H1 (cell line): ENCODE measurements around the gene SLC13A5. TPM values are rescaled to one million over a fixed set of nuclear protein-coding genes. Genes with fewer than 3 reads are reported as not detected.

ENCODE experiments used
- JUN ChIP-seq: IDR thresholded peaks from 2 replicates; pipeline ENCODE4 v1.6.1; 2011; ENCODE audit warnings: low read depth, mild to moderate bottlenecking, improper control_type of control experiment, low read length
- NRF1 ChIP-seq: IDR thresholded peaks from 2 replicates; pipeline ENCODE4 v1.6.1; 2011; ENCODE audit warnings: mild to moderate bottlenecking, low read depth, low read length, improper control_type of control experiment
- polyA plus RNA-seq, 7 experiments: library from polyadenylated mRNA; depleted of rRNA in 3 of 7; stranded (reverse) in 5 of 7; unstranded in 2 of 7; fragments of >200 nt in 5 of 7; fragments of 200-250 nt in 2 of 7; gene quantifications; 1 replicate in 5 of 7; 2 replicates in 1 of 7; 4 replicates in 1 of 7; pipeline versions ENCODE4 v1.2.1 to v1.2.3, GENCODE V29; 2011 to 2013; ENCODE audit warnings: missing spikeins in 2 of 7, mixed read lengths in 2 of 7
- total RNA-seq: library from RNA; stranded (reverse); fragmentation: NEBNext Ultra II Directional; extraction: Animal tissue kit (Norgen Biotek cat#: 25700); gene quantifications from 2 replicates; pipeline ENCODE4 v1.2.1, GENCODE V29; 2021
- TF ChIP-seq, protein P1 (sequence below): fragments of 300-600 bp; sonication (generic); IDR thresholded peaks from 2 replicates; pipeline ENCODE4 v1.7.1; 2012; ENCODE audit warnings: low read length, moderate library complexity, mild to moderate bottlenecking, inconsistent platforms; ENCODE audit not compliant: insufficient replicate concordance

Gene SLC13A5
- total and polyA plus RNA-seq, 2 of the 8 experiments (the other 6 are each of a cell fraction or from before 2014, with no cell fraction given): 2.1 to 2.6 TPM

GRCh38 chr17:6681176-6681575, 32.0 kb downstream of the SLC13A5 start (continued):
- TF ChIP-seq, protein P1, sequence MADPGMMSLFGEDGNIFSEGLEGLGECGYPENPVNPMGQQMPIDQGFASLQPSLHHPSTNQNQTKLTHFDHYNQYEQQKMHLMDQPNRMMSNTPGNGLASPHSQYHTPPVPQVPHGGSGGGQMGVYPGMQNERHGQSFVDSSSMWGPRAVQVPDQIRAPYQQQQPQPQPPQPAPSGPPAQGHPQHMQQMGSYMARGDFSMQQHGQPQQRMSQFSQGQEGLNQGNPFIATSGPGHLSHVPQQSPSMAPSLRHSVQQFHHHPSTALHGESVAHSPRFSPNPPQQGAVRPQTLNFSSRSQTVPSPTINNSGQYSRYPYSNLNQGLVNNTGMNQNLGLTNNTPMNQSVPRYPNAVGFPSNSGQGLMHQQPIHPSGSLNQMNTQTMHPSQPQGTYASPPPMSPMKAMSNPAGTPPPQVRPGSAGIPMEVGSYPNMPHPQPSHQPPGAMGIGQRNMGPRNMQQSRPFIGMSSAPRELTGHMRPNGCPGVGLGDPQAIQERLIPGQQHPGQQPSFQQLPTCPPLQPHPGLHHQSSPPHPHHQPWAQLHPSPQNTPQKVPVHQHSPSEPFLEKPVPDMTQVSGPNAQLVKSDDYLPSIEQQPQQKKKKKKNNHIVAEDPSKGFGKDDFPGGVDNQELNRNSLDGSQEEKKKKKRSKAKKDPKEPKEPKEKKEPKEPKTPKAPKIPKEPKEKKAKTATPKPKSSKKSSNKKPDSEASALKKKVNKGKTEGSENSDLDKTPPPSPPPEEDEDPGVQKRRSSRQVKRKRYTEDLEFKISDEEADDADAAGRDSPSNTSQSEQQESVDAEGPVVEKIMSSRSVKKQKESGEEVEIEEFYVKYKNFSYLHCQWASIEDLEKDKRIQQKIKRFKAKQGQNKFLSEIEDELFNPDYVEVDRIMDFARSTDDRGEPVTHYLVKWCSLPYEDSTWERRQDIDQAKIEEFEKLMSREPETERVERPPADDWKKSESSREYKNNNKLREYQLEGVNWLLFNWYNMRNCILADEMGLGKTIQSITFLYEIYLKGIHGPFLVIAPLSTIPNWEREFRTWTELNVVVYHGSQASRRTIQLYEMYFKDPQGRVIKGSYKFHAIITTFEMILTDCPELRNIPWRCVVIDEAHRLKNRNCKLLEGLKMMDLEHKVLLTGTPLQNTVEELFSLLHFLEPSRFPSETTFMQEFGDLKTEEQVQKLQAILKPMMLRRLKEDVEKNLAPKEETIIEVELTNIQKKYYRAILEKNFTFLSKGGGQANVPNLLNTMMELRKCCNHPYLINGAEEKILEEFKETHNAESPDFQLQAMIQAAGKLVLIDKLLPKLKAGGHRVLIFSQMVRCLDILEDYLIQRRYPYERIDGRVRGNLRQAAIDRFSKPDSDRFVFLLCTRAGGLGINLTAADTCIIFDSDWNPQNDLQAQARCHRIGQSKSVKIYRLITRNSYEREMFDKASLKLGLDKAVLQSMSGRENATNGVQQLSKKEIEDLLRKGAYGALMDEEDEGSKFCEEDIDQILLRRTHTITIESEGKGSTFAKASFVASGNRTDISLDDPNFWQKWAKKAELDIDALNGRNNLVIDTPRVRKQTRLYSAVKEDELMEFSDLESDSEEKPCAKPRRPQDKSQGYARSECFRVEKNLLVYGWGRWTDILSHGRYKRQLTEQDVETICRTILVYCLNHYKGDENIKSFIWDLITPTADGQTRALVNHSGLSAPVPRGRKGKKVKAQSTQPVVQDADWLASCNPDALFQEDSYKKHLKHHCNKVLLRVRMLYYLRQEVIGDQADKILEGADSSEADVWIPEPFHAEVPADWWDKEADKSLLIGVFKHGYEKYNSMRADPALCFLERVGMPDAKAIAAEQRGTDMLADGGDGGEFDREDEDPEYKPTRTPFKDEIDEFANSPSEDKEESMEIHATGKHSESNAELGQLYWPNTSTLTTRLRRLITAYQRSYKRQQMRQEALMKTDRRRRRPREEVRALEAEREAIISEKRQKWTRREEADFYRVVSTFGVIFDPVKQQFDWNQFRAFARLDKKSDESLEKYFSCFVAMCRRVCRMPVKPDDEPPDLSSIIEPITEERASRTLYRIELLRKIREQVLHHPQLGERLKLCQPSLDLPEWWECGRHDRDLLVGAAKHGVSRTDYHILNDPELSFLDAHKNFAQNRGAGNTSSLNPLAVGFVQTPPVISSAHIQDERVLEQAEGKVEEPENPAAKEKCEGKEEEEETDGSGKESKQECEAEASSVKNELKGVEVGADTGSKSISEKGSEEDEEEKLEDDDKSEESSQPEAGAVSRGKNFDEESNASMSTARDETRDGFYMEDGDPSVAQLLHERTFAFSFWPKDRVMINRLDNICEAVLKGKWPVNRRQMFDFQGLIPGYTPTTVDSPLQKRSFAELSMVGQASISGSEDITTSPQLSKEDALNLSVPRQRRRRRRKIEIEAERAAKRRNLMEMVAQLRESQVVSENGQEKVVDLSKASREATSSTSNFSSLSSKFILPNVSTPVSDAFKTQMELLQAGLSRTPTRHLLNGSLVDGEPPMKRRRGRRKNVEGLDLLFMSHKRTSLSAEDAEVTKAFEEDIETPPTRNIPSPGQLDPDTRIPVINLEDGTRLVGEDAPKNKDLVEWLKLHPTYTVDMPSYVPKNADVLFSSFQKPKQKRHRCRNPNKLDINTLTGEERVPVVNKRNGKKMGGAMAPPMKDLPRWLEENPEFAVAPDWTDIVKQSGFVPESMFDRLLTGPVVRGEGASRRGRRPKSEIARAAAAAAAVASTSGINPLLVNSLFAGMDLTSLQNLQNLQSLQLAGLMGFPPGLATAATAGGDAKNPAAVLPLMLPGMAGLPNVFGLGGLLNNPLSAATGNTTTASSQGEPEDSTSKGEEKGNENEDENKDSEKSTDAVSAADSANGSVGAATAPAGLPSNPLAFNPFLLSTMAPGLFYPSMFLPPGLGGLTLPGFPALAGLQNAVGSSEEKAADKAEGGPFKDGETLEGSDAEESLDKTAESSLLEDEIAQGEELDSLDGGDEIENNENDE: no peak
- TF ChIP-seq NRF1 (no peak), JUN (no peak)
